Measurements from ENCODE around the gene TAF4.
"Not testable (repeated sequence)": the region's sequence is repeated elsewhere in the genome, so short reads cannot be mapped to it uniquely, and the experiment has no call there.

TAF4 gene

DNA sequence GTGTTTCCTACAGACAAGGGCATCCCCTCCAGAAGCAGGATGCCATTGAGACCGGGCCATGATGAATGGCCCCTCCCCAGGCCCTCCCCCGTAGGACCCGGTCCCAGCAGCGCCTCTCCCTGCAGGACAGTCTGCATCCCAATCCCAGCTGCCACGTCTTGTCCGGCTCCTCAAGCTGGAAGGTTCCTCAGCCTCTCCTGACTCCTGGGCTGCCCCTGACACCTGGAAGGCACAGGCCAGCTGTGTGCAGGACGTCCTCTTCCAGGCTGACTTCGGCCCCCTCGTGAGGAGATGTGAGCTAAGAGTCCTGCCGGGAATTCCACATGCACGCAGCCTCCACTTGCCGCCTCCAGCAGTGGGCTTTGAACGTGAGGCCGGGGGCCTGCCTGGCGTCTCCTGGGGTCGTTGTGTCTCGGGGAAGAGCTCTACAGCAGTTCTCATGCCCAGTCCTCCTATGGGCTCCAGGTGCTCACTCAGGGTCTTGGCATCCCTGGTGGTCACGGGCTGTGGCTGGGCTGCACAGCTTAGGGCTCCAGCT, 64.4 kb downstream of the TAF4 start:
- DNase-seq: no peak

DNA sequence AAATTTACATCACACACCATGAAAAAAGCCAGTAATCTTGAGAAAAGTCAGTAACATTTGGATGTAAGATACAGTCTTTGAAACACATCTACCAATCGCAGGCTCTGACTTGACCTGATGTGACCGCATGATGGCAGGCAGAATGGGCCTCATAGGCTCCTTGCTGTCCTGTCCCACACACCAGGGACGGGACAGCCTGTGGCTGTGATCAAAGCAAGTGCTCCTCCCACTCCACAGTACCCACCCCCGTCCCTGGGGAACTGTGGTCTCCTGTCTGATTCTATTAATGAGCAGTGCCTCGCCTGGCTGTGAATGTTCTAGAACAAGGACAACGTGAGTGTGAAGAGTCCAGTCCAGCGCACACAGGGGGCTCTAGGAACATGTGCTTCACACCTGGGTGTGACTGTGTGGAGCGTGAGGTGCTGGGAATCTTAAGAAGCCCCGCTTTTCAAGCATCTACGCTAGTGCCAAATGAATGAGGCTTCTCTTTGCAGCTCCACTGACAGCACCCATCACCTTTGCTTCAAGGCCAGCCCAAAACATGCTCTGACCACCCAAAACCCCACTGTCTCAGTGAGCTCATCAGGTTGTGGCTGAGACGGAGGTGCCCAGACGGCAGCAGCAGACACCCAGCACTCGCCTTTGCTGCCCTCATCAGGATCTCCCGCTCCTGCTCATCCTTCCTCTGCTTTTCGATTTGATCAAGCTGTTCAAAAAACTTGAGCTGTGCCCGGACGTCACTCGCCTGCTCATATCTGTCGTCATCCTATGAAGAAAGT, 67.1 kb downstream of the TAF4 start:
- DNase-seq: no peak

DNA sequence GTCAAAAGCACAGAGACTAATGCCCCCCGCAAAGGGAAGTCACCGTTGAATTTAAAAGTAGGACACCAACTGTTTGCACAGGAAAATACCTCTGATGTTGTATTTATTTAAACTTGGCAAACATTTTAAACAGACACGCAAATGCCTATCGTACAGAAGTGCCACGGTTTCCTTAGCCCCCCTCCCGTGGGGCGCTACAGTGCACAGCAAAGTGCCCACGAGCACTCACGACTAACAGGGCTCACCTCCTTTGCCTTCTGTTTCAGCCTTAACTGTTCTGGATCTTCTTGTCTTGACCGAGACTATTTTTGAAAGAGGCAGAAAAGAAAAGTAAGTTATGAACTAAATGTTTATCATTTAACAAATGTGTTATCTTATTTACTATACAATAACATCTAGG, 67.8 kb downstream of the TAF4 start:
- DNase-seq: no peak

GRCh38 chr20:61997372-61997771, 68.3 kb downstream of the TAF4 start:
- DNase-seq: no peak

DNA sequence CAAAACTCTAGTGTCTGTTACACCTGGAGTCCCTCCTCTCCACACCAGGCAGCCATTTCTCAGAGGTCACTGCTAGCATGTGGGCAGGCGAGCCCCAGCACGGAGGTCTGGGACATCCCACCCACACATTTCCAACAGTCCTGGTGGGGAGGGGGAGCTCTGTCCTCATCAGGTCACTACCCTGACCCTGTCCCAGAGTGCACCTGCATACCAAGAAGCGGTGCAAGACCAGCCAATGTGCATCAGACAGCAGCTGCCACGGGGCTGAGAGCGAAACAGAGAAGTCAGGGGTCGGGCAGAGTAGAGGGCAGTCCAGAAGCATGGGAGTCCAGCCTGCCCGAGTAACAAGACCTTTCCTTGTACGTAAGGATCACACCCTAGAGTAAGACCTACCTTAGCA, 71.1 kb downstream of the TAF4 start:
- no peak for DNase-seq

- no peak for DNase-seq
Measured at GRCh38 chr20:61993058-61993457, 72.6 kb downstream of the TAF4 start.

DNA sequence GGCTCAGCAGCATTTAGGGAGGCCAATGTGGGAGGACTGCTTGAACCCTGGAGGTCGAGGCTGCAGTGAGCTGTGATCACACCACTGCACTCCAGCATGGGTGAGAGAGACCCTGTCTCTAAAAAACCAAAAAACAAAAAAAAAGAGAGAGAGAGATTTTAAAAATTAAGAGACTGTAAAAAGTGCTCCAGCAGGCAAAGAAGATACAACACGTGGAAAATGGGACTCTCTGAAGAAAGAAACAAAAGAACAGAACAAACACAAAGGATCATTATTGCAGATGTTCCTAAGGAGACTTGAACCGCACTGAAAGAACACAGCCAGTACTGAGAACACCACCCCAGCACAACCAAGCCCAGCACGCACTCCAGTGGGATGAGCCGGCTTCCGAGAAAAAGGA, 74.2 kb downstream of the TAF4 start:
- no peak for DNase-seq

DNA sequence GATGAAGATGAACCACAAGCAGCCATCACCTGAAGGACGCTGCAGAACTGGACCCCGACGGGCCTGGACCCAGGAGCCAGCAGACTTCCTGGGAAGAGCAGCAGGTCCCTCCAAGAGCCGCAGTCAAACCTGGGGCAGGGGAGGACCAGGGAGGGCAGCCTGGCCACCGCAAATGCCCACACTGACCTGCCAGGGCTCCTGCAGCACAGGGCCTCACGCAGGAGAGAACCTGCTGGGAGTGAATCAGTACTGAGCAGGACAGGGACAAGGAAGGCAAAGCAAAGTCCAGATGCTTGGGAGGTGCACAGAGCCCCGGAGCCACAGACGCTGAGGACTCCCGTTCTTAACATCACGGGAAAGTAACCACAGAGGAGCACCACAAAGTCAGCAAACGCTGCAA, 75.2 kb downstream of the TAF4 start:
- DNase-seq: no peak

DNA sequence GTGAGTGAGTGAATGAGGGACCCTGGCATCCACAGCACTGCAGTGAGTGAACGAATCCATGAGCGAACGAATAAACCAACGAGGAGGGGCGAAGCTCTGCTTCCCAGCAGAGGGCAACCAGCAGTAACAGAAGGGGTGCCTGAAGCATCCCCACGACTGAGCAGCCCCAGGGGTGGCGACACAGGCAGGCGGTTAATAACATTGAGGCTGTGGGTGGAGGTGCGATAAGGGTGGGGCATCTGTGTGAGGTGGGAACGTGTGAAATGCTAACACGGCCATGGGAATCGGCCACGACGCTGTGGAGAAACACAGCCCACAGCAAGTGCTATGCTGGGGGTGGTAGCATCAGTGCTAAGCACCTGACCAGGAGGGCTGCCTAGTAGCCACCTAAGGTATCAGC, 75.9 kb downstream of the TAF4 start:
- DNase-seq: no peak

DNA sequence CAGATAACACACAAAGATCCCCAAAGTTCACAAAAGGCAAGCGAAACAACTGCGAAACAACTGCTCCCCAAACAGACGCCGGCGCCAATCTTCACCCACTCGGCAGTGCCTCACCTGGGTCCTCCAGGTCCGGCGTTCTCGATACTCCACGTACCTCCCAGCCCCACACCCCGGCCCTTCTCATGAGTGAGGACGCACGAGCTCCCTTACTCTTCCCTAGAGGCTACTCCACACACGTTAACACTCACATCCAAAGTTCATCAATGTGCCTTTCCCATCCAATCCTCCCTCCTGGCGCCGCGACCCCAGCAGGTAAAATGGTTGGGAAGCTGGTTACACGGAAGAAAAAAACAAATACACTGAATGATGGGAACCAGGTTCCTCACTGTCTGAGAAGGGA, 77.0 kb downstream of the TAF4 start:
- DNase-seq: no peak

DNA sequence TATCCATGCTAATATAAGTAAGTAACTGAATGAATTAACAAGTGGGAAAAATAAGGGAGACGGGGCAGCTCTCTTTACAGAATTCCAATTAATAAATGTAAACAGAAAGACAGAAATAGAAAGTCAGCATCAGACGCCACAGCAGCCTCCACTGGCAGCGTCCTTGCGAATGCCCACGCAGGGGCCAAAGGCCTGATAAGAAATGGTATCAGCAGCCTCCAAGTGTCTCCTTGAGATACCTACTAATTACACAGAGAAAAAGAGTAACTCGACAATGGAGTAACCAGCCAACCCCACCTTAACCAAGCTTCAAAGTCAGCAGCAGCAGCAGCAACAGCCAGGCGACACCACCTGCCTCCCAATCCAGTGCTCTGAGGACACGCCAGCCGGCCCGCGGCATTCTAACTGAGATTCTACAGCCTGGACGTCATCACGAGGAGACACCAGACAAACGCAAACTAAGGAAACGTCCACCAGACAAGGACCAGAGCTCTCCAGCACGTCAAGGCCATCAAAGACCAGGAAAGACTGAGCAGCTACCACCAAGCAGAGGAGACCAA, 78.8 kb downstream of the TAF4 start:
- no peak for DNase-seq

DNA sequence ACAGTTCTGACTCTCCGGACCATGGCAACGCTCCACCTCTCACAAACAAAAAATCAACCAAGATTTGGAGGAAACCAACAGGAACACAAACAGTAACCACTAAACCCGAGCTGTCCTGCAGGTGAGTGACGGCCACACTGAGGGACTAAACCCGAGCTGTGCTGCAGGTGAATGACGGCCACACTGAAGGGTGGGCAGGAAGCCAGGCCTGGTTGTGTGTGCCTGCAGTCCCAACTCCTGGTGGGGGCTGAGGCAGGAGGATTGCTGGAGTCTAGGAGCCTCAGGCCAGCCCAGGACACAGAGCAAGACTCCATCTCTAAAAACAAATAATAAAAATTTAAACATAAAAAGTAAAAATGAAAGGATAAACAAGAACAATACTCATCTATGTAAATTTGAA, 80.6 kb downstream of the TAF4 start:
- DNase-seq: no peak

- not testable (repeated sequence) for DNase-seq
Measured at GRCh38 chr20:61984431-61984830, 81.2 kb downstream of the TAF4 start.

DNA sequence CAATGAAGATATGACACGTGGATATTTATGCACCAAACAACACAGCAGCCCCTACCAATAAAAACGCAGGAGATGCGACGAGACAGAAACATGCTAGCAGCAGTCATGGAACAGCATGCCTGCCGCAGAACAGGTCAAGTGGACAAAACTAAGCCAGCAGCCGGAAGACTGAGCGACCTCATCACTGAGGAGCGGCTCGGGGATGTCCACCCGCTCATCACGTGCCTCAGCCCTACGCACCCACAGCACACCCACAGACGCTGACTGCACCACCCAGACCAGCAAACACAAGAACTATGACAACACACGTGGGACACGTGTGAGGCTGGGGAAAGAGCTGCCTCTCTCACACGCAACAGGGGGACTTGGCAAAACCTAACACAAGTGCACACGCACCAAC, 81.7 kb downstream of the TAF4 start:
- no peak for DNase-seq

DNA sequence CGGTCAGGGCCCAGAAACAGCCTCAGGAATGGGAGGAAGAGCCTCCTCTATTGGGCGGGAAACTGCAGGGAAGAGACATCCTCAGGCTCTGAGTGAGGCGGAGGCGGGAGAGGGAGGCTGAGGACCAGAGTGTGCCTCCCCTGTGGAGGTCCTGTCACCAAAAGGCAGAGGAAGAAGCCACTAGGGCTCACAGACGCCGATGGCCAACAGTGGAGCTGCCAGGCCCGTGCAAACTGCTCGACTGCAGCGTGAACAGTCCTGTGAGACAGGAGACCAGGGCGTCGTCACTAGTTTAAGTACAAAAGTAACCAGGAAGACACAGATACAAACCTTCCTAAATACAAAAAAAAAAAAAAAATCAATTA, 82.7 kb downstream of the TAF4 start:
- DNase-seq: no peak

- no peak for DNase-seq
Measured at GRCh38 chr20:61982191-61982950, 83.3 kb downstream of the TAF4 start.

DNA sequence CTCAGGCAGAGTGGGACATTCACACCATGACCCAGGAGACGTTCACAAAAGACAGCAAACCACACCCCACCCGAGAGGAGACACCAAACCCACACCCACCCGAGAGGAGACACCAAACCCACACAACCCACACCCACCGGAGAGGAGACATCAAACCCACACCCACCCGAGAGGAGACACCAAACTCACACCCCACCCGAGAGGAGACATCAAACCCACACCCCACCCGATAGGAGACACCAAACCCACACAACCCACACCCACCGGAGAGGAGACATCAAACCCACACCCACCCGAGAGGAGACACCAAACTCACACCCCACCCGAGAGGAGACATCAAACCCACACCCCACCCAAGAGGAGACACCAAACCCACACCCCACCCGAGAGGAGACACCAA, 84.0 kb downstream of the TAF4 start:
- DNase-seq: not testable (repeated sequence)

- DNase-seq: peak; percentile 53
Measured at GRCh38 chr20:61980647-61981583, 84.8 kb downstream of the TAF4 start.

GRCh38 chr20:61979701-61980635, 85.7 kb downstream of the TAF4 start:
- DNase-seq: no peak

- no peak for DNase-seq
Measured at GRCh38 chr20:61979090-61979489, 86.6 kb downstream of the TAF4 start.

DNA sequence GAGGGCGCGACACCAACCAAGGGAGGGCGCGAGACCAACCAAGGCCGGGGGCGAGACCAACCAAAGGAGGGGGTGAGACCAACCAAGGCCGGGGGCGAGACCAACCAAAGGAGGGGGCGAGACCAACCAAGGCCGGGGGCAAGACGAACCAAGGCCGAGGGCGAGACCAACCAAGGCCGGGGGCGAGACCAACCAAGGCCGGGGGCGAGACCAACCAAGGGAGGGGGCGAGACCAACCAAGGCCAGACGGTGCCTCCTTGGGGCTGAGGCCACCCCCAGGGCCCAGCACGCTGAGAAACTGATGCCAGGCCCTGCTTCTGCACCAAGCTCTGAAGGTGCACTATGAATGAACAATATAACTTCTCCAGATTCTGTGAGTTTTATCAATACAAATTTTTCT, 87.2 kb downstream of the TAF4 start:
- no peak for DNase-seq

DNA sequence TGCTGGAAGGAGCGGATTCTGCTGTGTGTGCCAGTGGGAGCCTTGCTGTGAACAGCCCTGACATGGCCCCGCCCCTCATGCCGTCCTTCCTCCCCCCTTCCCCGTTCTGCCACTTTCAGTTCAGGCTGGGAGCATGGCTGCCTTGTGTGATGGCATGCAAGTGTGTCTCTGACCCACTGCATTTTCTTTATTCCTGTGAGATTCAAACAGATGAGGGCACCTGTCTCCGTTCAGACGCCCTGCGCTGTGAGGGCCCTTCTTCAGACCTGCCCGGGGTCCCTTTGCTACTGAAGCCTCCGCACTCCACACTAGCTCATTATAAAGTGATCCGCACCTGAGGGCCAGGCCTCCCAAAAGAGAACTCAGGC, 88.3 kb downstream of the TAF4 start:
- no peak for DNase-seq

Data from EL (cell line).